Pancreas (tissue), 10 donors: ENCODE results near the gene TMEM59. TPM values are rescaled to one million over a fixed set of nuclear protein-coding genes. Genes with fewer than 3 reads are reported as not detected.
"Not testable (repeated sequence)": the region's sequence is repeated elsewhere in the genome, so short reads cannot be mapped to it uniquely, and the experiment has no call there.

Experiments
- ATAC-seq, 4 donors: fragments of 200-7000 bp; cut with Tn5 transposase; one replicate each; pipeline versions ENCODE4 v1.8.0 to v1.9.1; 2020; ENCODE audit warnings: mild to moderate bottlenecking in 4 of 4, moderate library complexity in 4 of 4
- DNase-seq, 6 donors: peaks; one replicate each; pipeline ENCODE4 v3.0.0-alpha.2; 2020
- FAIRE-seq: peaks from 2 replicates; lab custom pipeline; 2012; peaks lifted over from hg19 to GRCh38; lab: Jason Lieb, UNC
- H3K27ac ChIP-seq, 4 donors: fragments of 200-600 bp; sonication (generic); 1 replicate in 3 of 4; 2 replicates in 1 of 4; pipeline versions ENCODE4 v1.5.0 to v1.8.0; 2020
- H3K27me3 ChIP-seq, 4 donors: fragments of 200-600 bp; one replicate each; pipeline ENCODE4 v1.8.0; 2021
- H3K36me3 ChIP-seq, 3 donors: fragments of 200-600 bp; sonication (generic) in 1 of 3; one replicate each; pipeline versions ENCODE4 v1.5.0 to v1.8.0; 2020 to 2021
- H3K4me1 ChIP-seq, 3 donors: fragments of 200-600 bp; one replicate each; pipeline ENCODE4 v1.8.0; 2021
- H3K4me3 ChIP-seq, 4 donors: fragments of 200-600 bp; sonication (generic) in 2 of 4; one replicate each; pipeline versions ENCODE4 v1.5.0 to v1.8.0; 2020 to 2021
- H3K9me3 ChIP-seq, 4 donors: fragments of 200-600 bp; one replicate each; pipeline ENCODE4 v1.8.0; 2021
- CTCF ChIP-seq, 4 donors: fragments of 200-600 bp; sonication (generic) in 3 of 4; IDR thresholded peaks; one replicate each; pipeline versions ENCODE4 v1.5.0 to v1.8.0; 2021; ENCODE audit warnings: antibody characterized with exemption in 4 of 4
- WGBS, 2 donors: extraction: QIAGEN DNeasy Blood & Tissue Kit; methylation state at CpG; one replicate each; pipeline ENCODE4 v1.1.7; 2013; 5-methylcytosine and 5-hydroxymethylcytosine counted together
- intact Hi-C, 3 donors: fragments of 100-400 bp; cut with DNase I; formaldehyde crosslinking; loops; one replicate each; pipeline versions ENCODE4 v1.11.1 to v1.14.2; 2022
- polyA plus RNA-seq, 2 donors: library from polyadenylated mRNA; stranded (reverse); fragments of 200-250 nt; gene quantifications; one replicate each; pipeline ENCODE4 v1.2.3, GENCODE V29; 2013
- total RNA-seq, 6 donors: library from RNA; stranded (reverse); fragmentation: NEBNext Ultra II Directional in 4 of 6; extraction: Animal tissue kit (Norgen Biotek cat#: 25700) in 4 of 6; gene quantifications; one replicate each; pipeline versions ENCODE4 v1.2.1 to v1.2.4, GENCODE V29; 2021 to 2023
- donor health status: healthy with polysubstance abuse.
- donor health status: DM: no; HTN: no; CAD: no; lungs with moderate emphysema.
- donor health status: DM: no; HTN: no; CAD: no.
- donor health status: control.
- donor health status: control.
- donor health status: Bipolar disorder and iron deficiency.
- donor health status: DM: yes; HTN: yes; CAD: no.
- donor health status: DM: no; HTN: no; CAD: no.
- donor health status: DM: no; HTN: no; CAD: no.
- donor health status: DM: yes; HTN: yes; CAD: no.

Gene TMEM59
- total and polyA plus RNA-seq, 8 donors, result 59.9 to 316 (median 232) TPM

GRCh38 chr1:54096227-54096876 is 43.3 kb upstream of the TMEM59 start:
- no peak for ATAC-seq
- TF ChIP-seq CTCF (IDR thresholded peaks at IDR 0.05), result no peak
- Histone ChIP-seq H3K4me3 (no peak overlapping the region), H3K27me3 (no peaks in the 10 kb centered on the region), H3K4me1 (peaks cover 18 to 30% (median 19%) of the 10 kb centered on the region in 3 donors), H3K36me3 (no peaks in the 10 kb centered on the region), H3K9me3 (no peaks in the 10 kb centered on the region), H3K27ac (peak overlapping the region in 2 of 4 donors; percentile 58 to 71)
- intact Hi-C loops, result no loop called here
- FAIRE-seq, result no peak
- no peak for DNase-seq
- WGBS, 2 donors, result 68 to 73% methylated on average over 25 of the region's 25 CpGs

GRCh38 chr1:54095546-54096226 is 42.7 kb upstream of the TMEM59 start:
- no peaks in the 10 kb centered on the region for H3K9me3 ChIP-seq
- DNase-seq (peak in 1 of 6 donors; percentile 20), FAIRE-seq (no peak), ATAC-seq (peak; percentile 42 to 76 (median 70))
- peaks cover 18 to 27% (median 19%) of the 10 kb centered on the region in 3 donors for H3K4me1 ChIP-seq
- TF ChIP-seq CTCF (IDR thresholded peaks at IDR 0.05), result no peak
- intact Hi-C loops, result no loop called here
- no peaks in the 10 kb centered on the region for H3K27me3 ChIP-seq
- peak overlapping the region in 2 of 4 donors; percentile 58 to 71 for H3K27ac ChIP-seq
- no peaks in the 10 kb centered on the region for H3K36me3 ChIP-seq
- 61 to 66% methylated on average over 8 of the region's 8 CpGs for WGBS, 2 donors
- no peak overlapping the region for H3K4me3 ChIP-seq

GRCh38 chr1:54094730-54095105 is 41.7 kb upstream of the TMEM59 start:
- H3K4me3 ChIP-seq, ATAC-seq, H3K36me3 ChIP-seq, H3K27me3 ChIP-seq, H3K9me3 ChIP-seq, DNase-seq, FAIRE-seq, intact Hi-C loops: not testable (repeated sequence)
- WGBS, 2 donors, result 50 to 55% methylated on average over 1 of the region's 1 CpG
- Histone ChIP-seq H3K4me1 (peaks cover 18 to 27% (median 19%) of the 10 kb centered on the region in 3 donors), H3K27ac (peak overlapping the region; percentile 4 to 71 (median 29))

GRCh38 chr1:54094001-54094729 is 41.2 kb upstream of the TMEM59 start:
- no peaks in the 10 kb centered on the region for H3K36me3 ChIP-seq
- no peak overlapping the region for H3K4me3 ChIP-seq
- no peak for TF ChIP-seq CTCF (IDR thresholded peaks at IDR 0.05)
- 48 to 52% methylated on average over 4 of the region's 4 CpGs for WGBS, 2 donors
- intact Hi-C loops, result no loop called here
- no peaks in the 10 kb centered on the region for H3K27me3 ChIP-seq
- ATAC-seq (peak; percentile 78 to 90 (median 84)), DNase-seq (peak in 2 of 6 donors; percentile 23 to 26), FAIRE-seq (peak; percentile 54)
- peaks cover 18 to 27% (median 19%) of the 10 kb centered on the region in 3 donors for H3K4me1 ChIP-seq
- peak overlapping the region; percentile 4 to 71 (median 29) for H3K27ac ChIP-seq
- no peaks in the 10 kb centered on the region for H3K9me3 ChIP-seq

GRCh38 chr1:54091666-54092065 is 38.7 kb upstream of the TMEM59 start:
- H3K27ac ChIP-seq, result no peak overlapping the region
- no peak overlapping the region for H3K4me3 ChIP-seq
- intact Hi-C loops, result no loop called here
- DNase-seq, result no peak
- WGBS, 2 donors, result 90 to 91% methylated on average over 3 of the region's 3 CpGs
- no peaks in the 10 kb centered on the region for H3K36me3 ChIP-seq
- peaks cover 18 to 27% (median 19%) of the 10 kb centered on the region in 3 donors for H3K4me1 ChIP-seq
- no peak for TF ChIP-seq CTCF (IDR thresholded peaks at IDR 0.05)
- H3K9me3 ChIP-seq, result no peaks in the 10 kb centered on the region
- no peak for FAIRE-seq
- ATAC-seq, result no peak
- H3K27me3 ChIP-seq, result no peaks in the 10 kb centered on the region
